Kidney (tissue), 14 donors: ENCODE measurements around the gene EMSY. TPM values are rescaled to one million over a fixed set of nuclear protein-coding genes. Genes with fewer than 3 reads are reported as not detected.

Source experiments
- DNase-seq, 5 donors: peaks; one replicate each; pipeline ENCODE4 v3.0.0-alpha.2; 2013 to 2020
- FAIRE-seq: peaks from 2 replicates; lab custom pipeline; 2012; peaks lifted over from hg19 to GRCh38; lab: Jason Lieb, UNC
- H3K27ac ChIP-seq, 2 donors: one replicate each; pipeline ENCODE4 v1.7.0; 2013; ENCODE audit warnings: low read depth in 2 of 2, low read length in 2 of 2, inconsistent platforms in 1 of 2
- H3K27me3 ChIP-seq: one replicate; pipeline ENCODE4 v1.7.1; 2013; ENCODE audit warnings: low read length, inconsistent platforms; ENCODE audit not compliant: control insufficient read depth, insufficient read depth
- H3K36me3 ChIP-seq, 3 donors: one replicate each; pipeline versions ENCODE4 v1.7.0 to v1.7.1; 2013; ENCODE audit warnings: low read length in 3 of 3, control low read depth in 1 of 3, inconsistent platforms in 1 of 3; ENCODE audit not compliant: insufficient read depth in 3 of 3, control insufficient read depth in 2 of 3
- H3K4me1 ChIP-seq, 3 donors: one replicate each; pipeline versions ENCODE4 v1.7.0 to v1.7.1; 2013; ENCODE audit warnings: low read length in 3 of 3, inconsistent platforms in 1 of 3, low read depth in 1 of 3; ENCODE audit not compliant: control insufficient read depth in 2 of 3, insufficient read depth in 2 of 3
- H3K4me3 ChIP-seq, 3 donors: one replicate each; pipeline versions ENCODE4 v1.7.0 to v1.8.1; 2013; ENCODE audit warnings: low read length in 3 of 3, control low read depth in 1 of 3, inconsistent platforms in 1 of 3
- H3K9ac ChIP-seq, 3 donors: one replicate each; pipeline versions ENCODE4 v1.7.0 to v1.7.1; 2013; ENCODE audit warnings: low read length in 3 of 3, control low read depth in 1 of 3, inconsistent platforms in 1 of 3
- H3K9me3 ChIP-seq, 3 donors: one replicate each; pipeline versions ENCODE4 v1.7.0 to v1.7.1; 2013; ENCODE audit warnings: low read length in 3 of 3, control low read depth in 1 of 3, inconsistent platforms in 1 of 3; ENCODE audit not compliant: control insufficient read depth in 2 of 3, insufficient read depth in 1 of 3
- CTCF ChIP-seq: IDR thresholded peaks from 3 replicates; pipeline ENCODE4 v1.5.1; 2012; ENCODE audit warnings: mild to moderate bottlenecking, moderate library complexity, borderline replicate concordance; ENCODE audit not compliant: insufficient read depth; ENCODE audit errors: extremely low read depth
- intact Hi-C: fragments of 100-400 bp; cut with DNase I; formaldehyde crosslinking; loops from one replicate; pipeline ENCODE4 v1.11.1; 2022
- polyA plus RNA-seq: library from polyadenylated mRNA; stranded (reverse); fragments of 350-450 nt; fragmentation: Illumina TruSeq; extraction: RNeasy Lipid Tissue Mini Kit (QIAGEN cat#74804); gene quantifications from one replicate; pipeline ENCODE4 v1.2.3, GENCODE V29; 2014; ENCODE audit warnings: low read depth, low replicate concordance; ENCODE audit not compliant: insufficient read depth
- total RNA-seq: library from RNA; stranded (reverse); fragmentation: NEBNext Ultra II Directional; extraction: Animal tissue kit (Norgen Biotek cat#: 25700); gene quantifications from one replicate; pipeline ENCODE4 v1.2.1, GENCODE V29; 2021
- donor health status: control.
- donor health status: control.
- donor health status: control.
- donor health status: control.
- donor health status: control.
- donor health status: DM: yes; HTN: yes; CAD: no.
- donor health status: Normal renal cell carcinoma (clear cell type).

EMSY gene
- total and polyA plus RNA-seq, 2 donors from 2014 or later, result 7.5 to 22.2 TPM

- Histone ChIP-seq H3K4me3 (no peak overlapping the region), H3K4me1 (no peaks in the 10 kb centered on the region), H3K27ac (no peak overlapping the region), H3K9ac (no peak overlapping the region), H3K36me3 (no peaks in the 10 kb centered on the region), H3K9me3 (no peaks in the 10 kb centered on the region), H3K27me3 (no peaks in the 10 kb centered on the region)
- DNase-seq, result no peak
- FAIRE-seq, result no peak
- intact Hi-C loops, result no loop called here
- TF ChIP-seq CTCF, result peak; percentile 25
Observed at GRCh38 chr11:76419896-76420295, 24.9 kb upstream of the EMSY start.

GRCh38 chr11:76424379-76424778 is 20.4 kb upstream of the EMSY start:
- DNase-seq (no peak), FAIRE-seq (no peak)
- intact Hi-C loops, result no loop called here
- Histone ChIP-seq H3K36me3 (no peaks in the 10 kb centered on the region), H3K9me3 (no peaks in the 10 kb centered on the region), H3K9ac (no peak overlapping the region), H3K4me3 (no peak overlapping the region), H3K27me3 (no peaks in the 10 kb centered on the region), H3K27ac (no peak overlapping the region), H3K4me1 (peaks cover 0 to 8% (median 0%) of the 10 kb centered on the region in 3 donors)
- no peak for TF ChIP-seq CTCF

DNA sequence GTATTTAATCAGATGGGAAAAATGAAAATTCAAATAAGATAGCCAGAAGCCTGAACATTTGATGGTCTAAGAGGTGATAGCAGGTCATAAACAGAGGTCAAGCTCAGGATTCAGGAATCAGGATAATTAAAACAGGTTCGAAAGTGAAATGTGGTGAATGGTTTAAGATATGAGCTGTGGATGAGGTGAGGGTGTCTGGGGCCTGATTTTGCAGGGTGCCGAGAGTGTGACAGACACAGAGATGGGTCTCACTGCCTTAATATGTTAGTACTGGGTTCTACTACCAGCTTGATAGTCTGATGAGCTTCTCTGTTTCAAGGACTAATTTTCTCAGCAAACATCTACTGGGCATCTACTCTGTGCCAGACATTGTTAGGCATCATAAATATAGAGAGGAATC is 19.9 kb upstream of the EMSY start:
- Histone ChIP-seq H3K27ac (no peak overlapping the region), H3K9me3 (no peaks in the 10 kb centered on the region), H3K4me3 (no peak overlapping the region), H3K9ac (no peak overlapping the region), H3K4me1 (peaks cover 0 to 8% (median 0%) of the 10 kb centered on the region in 3 donors), H3K36me3 (no peaks in the 10 kb centered on the region), H3K27me3 (no peaks in the 10 kb centered on the region)
- DNase-seq, result no peak
- intact Hi-C loops, result no loop called here
- no peak for FAIRE-seq
- no peak for TF ChIP-seq CTCF

- no peak for TF ChIP-seq CTCF
- Histone ChIP-seq H3K27me3 (no peaks in the 10 kb centered on the region), H3K27ac (no peak overlapping the region), H3K9ac (no peak overlapping the region), H3K9me3 (no peaks in the 10 kb centered on the region), H3K36me3 (no peaks in the 10 kb centered on the region), H3K4me1 (peaks cover 0 to 8% (median 0%) of the 10 kb centered on the region in 3 donors), H3K4me3 (no peak overlapping the region)
- intact Hi-C loops, result no loop called here
- DNase-seq (no peak), FAIRE-seq (no peak)
Observed at GRCh38 chr11:76426660-76427059, 18.2 kb upstream of the EMSY start.
